Endothelial cell of umbilical vein (primary cell): ENCODE measurements around the gene KRTAP10-12. TPM values are rescaled to one million over a fixed set of nuclear protein-coding genes. Genes with fewer than 3 reads are reported as not detected.

Experiments
- BruUV-seq: library from RNA; stranded (reverse); fragments of 400-500 nt; replicated peaks from 2 replicates; lab custom pipeline; 2021; lab: Mats Ljungman, UMichigan
- CTCF ChIA-PET: fragments of 300-600, 350-600 bp; sonication (Branson Sonifier 250); formaldehyde crosslinking; loops from one replicate; lab custom pipeline; 2021; ENCODE audit warnings: antibody characterized with exemption, inconsistent platforms; lab: Charles Lee
- POLR2A ChIA-PET: fragments of 300-600, 350-600 bp; sonication (Branson Sonifier 250); formaldehyde crosslinking; loops from one replicate; lab custom pipeline; 2021; ENCODE audit warnings: antibody characterized with exemption, inconsistent platforms; lab: Charles Lee
- DNase-seq: peaks from one replicate; pipeline ENCODE4 v3.0.0-alpha.2; 2011; ENCODE audit warnings: low read depth, low spot score
- FAIRE-seq: peaks from 2 replicates; lab custom pipeline; 2011; peaks lifted over from hg19 to GRCh38; lab: Jason Lieb, UNC
- H2AFZ ChIP-seq: 2 replicates; pipeline ENCODE4 v1.6.0; 2012; ENCODE audit warnings: low read depth, low read length, control low read depth, inconsistent platforms
- H3K27ac ChIP-seq: 2 replicates; pipeline ENCODE4 v1.5.1; 2011; ENCODE audit warnings: low read depth, mild to moderate bottlenecking, control low read depth, low read length, moderate library complexity; ENCODE audit not compliant: insufficient read depth
- H3K27me3 ChIP-seq, 2 experiments: 2 replicates each; pipeline versions ENCODE4 v1.6.0 to v1.6.1; 2011; ENCODE audit warnings: low read length in 2 of 2, mixed read lengths in 1 of 2; ENCODE audit not compliant: control insufficient read depth in 2 of 2, insufficient read depth in 2 of 2
- H3K36me3 ChIP-seq, 2 experiments: 2 replicates in 1 of 2; 3 replicates in 1 of 2; pipeline ENCODE4 v1.5.1; 2011; ENCODE audit warnings: low read length in 2 of 2, mild to moderate bottlenecking in 1 of 2, moderate library complexity in 1 of 2; ENCODE audit not compliant: control insufficient read depth in 2 of 2, insufficient read depth in 2 of 2; ENCODE audit errors: extremely low read depth in 1 of 2
- H3K4me1 ChIP-seq: 3 replicates; pipeline ENCODE4 v1.5.1; 2011; ENCODE audit warnings: mild to moderate bottlenecking, low read length; ENCODE audit not compliant: control insufficient read depth, insufficient read depth; ENCODE audit errors: extremely low read depth
- H3K4me2 ChIP-seq: 2 replicates; pipeline ENCODE4 v1.6.1; 2011; ENCODE audit warnings: low read length, control low read depth, mixed read lengths; ENCODE audit not compliant: insufficient read depth
- H3K4me3 ChIP-seq, 3 experiments: fragments of 200-600 bp in 1 of 3; sonication (generic), shearing (Covaris generic) in 1 of 3; replicated peaks in 1 of 3; 2 replicates each; pipeline ENCODE4 v1.5.1; 2011 to 2016; ENCODE audit warnings: control low read depth in 3 of 3, low read length in 3 of 3, mild to moderate bottlenecking in 2 of 3, inconsistent platforms in 1 of 3, low read depth in 1 of 3, moderate library complexity in 1 of 3; ENCODE audit not compliant: insufficient read depth in 1 of 3
- H3K79me2 ChIP-seq: 2 replicates; pipeline ENCODE4 v1.6.0; 2012; ENCODE audit warnings: low read length, inconsistent platforms; ENCODE audit not compliant: control insufficient read depth, insufficient read depth
- H3K9ac ChIP-seq: replicated peaks from 2 replicates; pipeline ENCODE3; 2011; ENCODE audit warnings: low read length, control low read depth; ENCODE audit not compliant: insufficient read depth; ENCODE audit errors: extremely low read depth
- H3K9me1 ChIP-seq: replicated peaks from 3 replicates; pipeline ENCODE4 v1.6.0; 2011; ENCODE audit warnings: mild to moderate bottlenecking, low read length; ENCODE audit not compliant: control insufficient read depth, insufficient read depth; ENCODE audit errors: extremely low read depth
- H3K9me3 ChIP-seq: replicated peaks from 2 replicates; pipeline ENCODE4 v1.5.1; 2012; ENCODE audit warnings: low read length, inconsistent platforms; ENCODE audit not compliant: control insufficient read depth, insufficient read depth
- H4K20me1 ChIP-seq: replicated peaks from 2 replicates; pipeline ENCODE3; 2011; ENCODE audit warnings: mild to moderate bottlenecking, low read length; ENCODE audit not compliant: control insufficient read depth, insufficient read depth; ENCODE audit errors: extremely low read depth
- EZH2 ChIP-seq: IDR thresholded peaks from 2 replicates; pipeline ENCODE4 v1.6.1; 2012; ENCODE audit warnings: borderline replicate concordance, low read depth, mild to moderate bottlenecking, moderate library complexity, low read length, inconsistent platforms; ENCODE audit not compliant: severe bottlenecking
- FOS ChIP-seq: IDR thresholded peaks from 2 replicates; pipeline ENCODE4 v1.6.1; 2011; ENCODE audit warnings: mild to moderate bottlenecking, low read length, moderate library complexity, borderline replicate concordance; ENCODE audit not compliant: insufficient read depth
- GATA2 ChIP-seq: IDR thresholded peaks from 2 replicates; pipeline ENCODE4 v1.7.0; 2011; ENCODE audit warnings: low read depth, mild to moderate bottlenecking, moderate library complexity, mixed read lengths, low read length; ENCODE audit not compliant: insufficient read length, insufficient read depth
- JUN ChIP-seq: IDR thresholded peaks from 2 replicates; pipeline ENCODE4 v1.6.1; 2011; ENCODE audit warnings: borderline replicate concordance, low read depth; ENCODE audit not compliant: insufficient read length, insufficient read depth
- MYC ChIP-seq: IDR thresholded peaks from one replicate; pipeline ENCODE4 v1.6.1; 2011; ENCODE audit warnings: mild to moderate bottlenecking, low read depth, low read length
- POLR2A ChIP-seq: IDR thresholded peaks from 2 replicates; pipeline ENCODE4 v1.6.1; 2012; ENCODE audit warnings: low read depth, mild to moderate bottlenecking, control low read depth, low read length
- POLR2AphosphoS5 ChIP-seq: IDR thresholded peaks from 2 replicates; pipeline ENCODE4 v1.6.1; 2012; ENCODE audit warnings: low read depth, mild to moderate bottlenecking, control low read depth, low read length, moderate library complexity; ENCODE audit not compliant: insufficient read depth
- dilution Hi-C: fragments of 300-500 bp; cut with MboI; formaldehyde crosslinking; loops from one replicate; pipeline ENCODE4 v1.15.0; 2019; ENCODE audit warnings: low sequenced_read_pairs; ENCODE audit not compliant: extremely low pct_ligation_motif_present
- intact Hi-C: fragments of 100-400 bp; cut with micrococcal nuclease; formaldehyde crosslinking; loops from one replicate; pipeline ENCODE4 v1.10.0; 2022
- polyA plus RNA-seq, 4 experiments: library from polyadenylated mRNA; depleted of rRNA in 3 of 4; stranded (reverse) in 3 of 4; unstranded in 1 of 4; fragments of >200 nt; gene quantifications; 2 replicates each; pipeline versions ENCODE4 v1.2.1 to v1.2.3, GENCODE V29; 2011 to 2012; ENCODE audit warnings: missing spikeins in 1 of 4
- total RNA-seq: library from RNA; stranded (reverse); gene quantifications from 2 replicates; pipeline ENCODE4 v1.2.3, GENCODE V29; 2021
- TF ChIP-seq, protein P1 (sequence below): IDR thresholded peaks from 2 replicates; pipeline ENCODE4 v1.6.1; 2011; ENCODE audit not compliant: insufficient read depth, insufficient read length

The KRTAP10-12 gene
- total and polyA plus RNA-seq, 2 donors (not counting 3 experiments of a cell fraction or from before 2014, with no cell fraction given): not detected

DNA sequence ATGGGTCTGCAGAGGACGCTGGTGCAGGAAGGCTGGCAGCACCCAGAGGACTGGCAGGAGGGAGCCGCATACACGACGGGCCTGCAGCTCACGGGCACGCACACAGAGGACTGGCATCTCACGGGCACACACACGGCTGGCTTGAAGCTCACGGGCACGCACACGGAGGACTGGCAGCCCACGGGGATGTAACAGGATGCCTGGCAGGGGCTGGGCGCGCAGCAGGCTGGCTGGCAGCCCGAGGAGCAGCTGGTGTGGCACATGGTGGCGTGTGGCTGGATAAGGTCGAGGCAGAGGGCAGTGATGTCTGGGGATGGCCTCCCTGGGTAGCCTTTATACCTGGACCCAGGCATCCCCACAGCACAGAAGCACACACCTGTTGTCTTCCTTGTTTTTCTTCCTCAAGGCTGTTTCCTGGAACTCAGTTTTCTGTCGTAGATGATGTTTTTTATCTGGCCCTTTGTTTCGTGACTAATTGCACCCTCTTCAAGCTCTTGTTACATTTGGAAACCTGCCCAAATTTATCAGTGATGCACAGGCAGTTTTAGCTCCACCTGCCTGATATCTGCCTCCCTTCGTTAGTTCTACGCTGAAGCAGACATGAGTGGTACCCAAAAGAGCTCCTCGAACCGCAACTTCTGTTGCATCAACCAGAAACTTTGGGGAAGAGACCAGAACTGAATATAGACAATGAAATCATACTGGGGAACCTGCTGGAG is 15.0 kb upstream of the KRTAP10-12 start, which contains the start of gene KRTAP12-1:
Gene KRTAP12-1 (minus strand): TSS at position 303 of the 719 bp plus-strand sequence. CDS start 40 bp downstream, at position 263.
- H3K36me3 ChIP-seq: no peaks in the 10 kb centered on the region
- no peaks in the 10 kb centered on the region for H3K9me1 ChIP-seq
- no peak for DNase-seq
- H3K4me2 ChIP-seq: no peak within 1 kb of the TSS
- H3K9ac ChIP-seq: no peak within 1 kb of the TSS
- ChIA-PET CTCF (no interaction called here), POLR2A (no interaction called here)
- H3K27me3 ChIP-seq: peaks cover 2 to 10% of the 10 kb centered on the region in 2 experiments
- BruUV-seq: no TSS peak
- no peak within 1 kb of the TSS for H2AFZ ChIP-seq
- no peak within 1 kb of the TSS for H3K4me3 ChIP-seq
- no peaks in the 10 kb centered on the region for H3K4me1 ChIP-seq
- no peaks in the 10 kb centered on the region for H3K9me3 ChIP-seq
- dilution Hi-C loops: no loop called here
- H4K20me1 ChIP-seq: no peaks in the 10 kb centered on the region
- no peaks in the 10 kb centered on the region for H3K79me2 ChIP-seq
- intact Hi-C loops: no loop called here
- TF ChIP-seq POLR2AphosphoS5 (no peak), MYC (no peak), EZH2 (no peak), POLR2A (no peak), JUN (no peak), FOS (no peak), GATA2 (no peak)
- TF ChIP-seq, protein P1, sequence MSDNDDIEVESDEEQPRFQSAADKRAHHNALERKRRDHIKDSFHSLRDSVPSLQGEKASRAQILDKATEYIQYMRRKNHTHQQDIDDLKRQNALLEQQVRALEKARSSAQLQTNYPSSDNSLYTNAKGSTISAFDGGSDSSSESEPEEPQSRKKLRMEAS: no peak
- no peak within 1 kb of the TSS for H3K27ac ChIP-seq
- no peak for FAIRE-seq
